ENCODE data around the gene ANGEL1.

ANGEL1 gene

GRCh38 chr14:76781648-76782051 lies 31.0 kb downstream of the ANGEL1 start:
- Histone ChIP-seq H3K36me3 (ENCODE audit: control insufficient read depth, insufficient read depth, low read length) (no peaks in the 10 kb centered on the region), H3K27ac (no peak overlapping the region), H3K27me3 (ENCODE audit: control insufficient read depth, insufficient read depth, low read length) (no peaks in the 10 kb centered on the region), H3K4me3 (ENCODE audit: low read depth, low read length) (no peak overlapping the region), H3K9me3 (ENCODE audit: control insufficient read depth, low read length) (no peaks in the 10 kb centered on the region), H3K4me1 (peaks cover 18% of the 10 kb centered on the region), H2AFZ (no peak overlapping the region), H3K4me2 (ENCODE audit: low read length) (no peak overlapping the region), H3K79me2 (no peaks in the 10 kb centered on the region), H3K9ac (no peak overlapping the region)
- TF ChIP-seq CTCF (IDR thresholded peaks at IDR 0.05): no peak

- Histone ChIP-seq H3K36me3 (ENCODE audit: control insufficient read depth, insufficient read depth, low read length) (no peaks in the 10 kb centered on the region), H3K79me2 (no peaks in the 10 kb centered on the region), H2AFZ (no peak overlapping the region), H3K4me1 (peaks cover 18% of the 10 kb centered on the region), H3K9me3 (ENCODE audit: control insufficient read depth, low read length) (no peaks in the 10 kb centered on the region), H3K4me2 (ENCODE audit: low read length) (no peak overlapping the region), H3K4me3 (ENCODE audit: low read depth, low read length) (no peak overlapping the region), H3K9ac (no peak overlapping the region), H3K27ac (no peak overlapping the region), H3K27me3 (ENCODE audit: control insufficient read depth, insufficient read depth, low read length) (no peaks in the 10 kb centered on the region)
- TF ChIP-seq CTCF (IDR thresholded peaks at IDR 0.05): no peak
Measured at GRCh38 chr14:76780875-76781647, 31.6 kb downstream of the ANGEL1 start.

- H3K79me2 ChIP-seq: no peaks in the 10 kb centered on the region
- H3K9ac ChIP-seq: no peak overlapping the region
- H3K9me3 ChIP-seq (ENCODE audit: control insufficient read depth, low read length): no peaks in the 10 kb centered on the region
- no peaks in the 10 kb centered on the region for H3K36me3 ChIP-seq (ENCODE audit: control insufficient read depth, insufficient read depth, low read length)
- no peak overlapping the region for H3K27ac ChIP-seq
- no peak overlapping the region for H3K4me3 ChIP-seq (ENCODE audit: low read depth, low read length)
- H3K27me3 ChIP-seq (ENCODE audit: control insufficient read depth, insufficient read depth, low read length): no peaks in the 10 kb centered on the region
- no peak overlapping the region for H2AFZ ChIP-seq
- TF ChIP-seq CTCF (IDR thresholded peaks at IDR 0.05): no peak
- peaks cover 18% of the 10 kb centered on the region for H3K4me1 ChIP-seq
- no peak overlapping the region for H3K4me2 ChIP-seq (ENCODE audit: low read length)
Measured at GRCh38 chr14:76780360-76780759, 32.3 kb downstream of the ANGEL1 start.

GRCh38 chr14:76780058-76780345 lies 32.7 kb downstream of the ANGEL1 start:
- no peak overlapping the region for H3K4me3 ChIP-seq (ENCODE audit: low read depth, low read length)
- no peak overlapping the region for H3K4me2 ChIP-seq (ENCODE audit: low read length)
- TF ChIP-seq CTCF (IDR thresholded peaks at IDR 0.05): no peak
- H3K4me1 ChIP-seq: peaks cover 16% of the 10 kb centered on the region
- no peaks in the 10 kb centered on the region for H3K27me3 ChIP-seq (ENCODE audit: control insufficient read depth, insufficient read depth, low read length)
- no peak overlapping the region for H3K27ac ChIP-seq
- no peak overlapping the region for H3K9ac ChIP-seq
- no peaks in the 10 kb centered on the region for H3K36me3 ChIP-seq (ENCODE audit: control insufficient read depth, insufficient read depth, low read length)
- H3K9me3 ChIP-seq (ENCODE audit: control insufficient read depth, low read length): no peaks in the 10 kb centered on the region
- H2AFZ ChIP-seq: no peak overlapping the region
- H3K79me2 ChIP-seq: no peaks in the 10 kb centered on the region

All from parathyroid adenoma (tissue), 2 donors.